Activated naive CD4-positive, alpha-beta T cell treated with Interleukin-2 at 50 U/mL for 16 hours (primary cell): ENCODE data around the gene PTCH1.

Experiments
- DNase-seq: peaks from one replicate; pipeline ENCODE4 v3.0.0-alpha.2; 2020

The PTCH1 gene

DNA sequence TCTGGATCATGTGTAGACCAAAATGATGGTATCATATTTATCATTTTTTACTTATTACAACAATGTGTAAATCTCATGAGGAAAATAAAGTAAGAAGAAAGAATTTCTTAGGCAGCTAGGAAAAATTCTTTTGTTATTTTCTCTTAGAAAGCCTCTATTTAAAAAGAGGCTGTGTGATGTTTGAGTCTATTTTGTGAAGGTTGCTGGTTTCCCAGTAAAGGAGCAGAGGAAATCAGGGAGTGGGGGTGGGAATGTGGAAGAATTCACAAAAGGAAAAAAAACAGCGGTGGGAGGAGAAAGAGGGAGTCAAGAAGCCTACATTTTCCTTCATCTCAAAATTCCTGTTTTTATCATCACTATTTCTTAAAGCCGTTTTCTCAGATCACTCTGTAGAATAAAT is 20.1 kb downstream of the PTCH1 start:
- DNase-seq = no peak

DNA sequence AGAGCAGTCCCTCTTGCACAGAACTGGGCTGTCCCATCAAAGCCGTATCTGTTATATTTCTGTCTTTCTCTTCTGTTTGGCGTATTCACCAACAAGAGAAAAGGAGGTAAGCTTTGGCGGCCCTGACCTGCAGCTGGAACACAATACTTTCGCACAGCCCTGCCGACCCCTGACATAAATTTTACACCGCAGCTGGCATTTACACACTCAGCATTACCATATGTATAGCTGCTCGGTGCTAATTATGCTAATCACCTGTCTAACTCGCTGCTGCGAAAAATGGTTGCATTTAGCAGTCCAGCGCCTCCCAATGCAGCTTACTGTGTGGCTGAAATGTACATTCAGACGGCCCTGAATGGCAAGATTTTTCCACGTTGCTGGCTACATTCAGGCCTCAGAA is 20.8 kb downstream of the PTCH1 start:
- DNase-seq = no peak

DNA sequence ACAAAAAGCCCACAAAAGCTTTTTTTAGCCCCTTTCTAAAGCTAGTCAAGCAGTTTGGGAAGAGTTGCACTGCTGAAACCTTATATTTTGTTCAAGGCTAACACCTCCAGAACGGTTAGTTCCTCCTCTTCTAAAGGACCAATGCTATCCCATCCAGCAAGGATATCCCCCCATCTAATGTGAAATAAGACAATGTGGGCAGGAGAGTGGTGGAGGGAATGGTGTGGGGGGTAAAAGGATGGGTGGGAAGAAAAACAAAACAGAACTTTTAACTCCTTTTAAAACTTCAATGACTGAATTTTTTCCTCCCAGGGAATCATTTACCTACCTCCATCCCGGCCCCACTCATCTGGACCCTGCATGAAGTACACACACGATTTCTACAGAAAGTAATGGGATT is 21.2 kb downstream of the PTCH1 start:
- DNase-seq = no peak

DNA sequence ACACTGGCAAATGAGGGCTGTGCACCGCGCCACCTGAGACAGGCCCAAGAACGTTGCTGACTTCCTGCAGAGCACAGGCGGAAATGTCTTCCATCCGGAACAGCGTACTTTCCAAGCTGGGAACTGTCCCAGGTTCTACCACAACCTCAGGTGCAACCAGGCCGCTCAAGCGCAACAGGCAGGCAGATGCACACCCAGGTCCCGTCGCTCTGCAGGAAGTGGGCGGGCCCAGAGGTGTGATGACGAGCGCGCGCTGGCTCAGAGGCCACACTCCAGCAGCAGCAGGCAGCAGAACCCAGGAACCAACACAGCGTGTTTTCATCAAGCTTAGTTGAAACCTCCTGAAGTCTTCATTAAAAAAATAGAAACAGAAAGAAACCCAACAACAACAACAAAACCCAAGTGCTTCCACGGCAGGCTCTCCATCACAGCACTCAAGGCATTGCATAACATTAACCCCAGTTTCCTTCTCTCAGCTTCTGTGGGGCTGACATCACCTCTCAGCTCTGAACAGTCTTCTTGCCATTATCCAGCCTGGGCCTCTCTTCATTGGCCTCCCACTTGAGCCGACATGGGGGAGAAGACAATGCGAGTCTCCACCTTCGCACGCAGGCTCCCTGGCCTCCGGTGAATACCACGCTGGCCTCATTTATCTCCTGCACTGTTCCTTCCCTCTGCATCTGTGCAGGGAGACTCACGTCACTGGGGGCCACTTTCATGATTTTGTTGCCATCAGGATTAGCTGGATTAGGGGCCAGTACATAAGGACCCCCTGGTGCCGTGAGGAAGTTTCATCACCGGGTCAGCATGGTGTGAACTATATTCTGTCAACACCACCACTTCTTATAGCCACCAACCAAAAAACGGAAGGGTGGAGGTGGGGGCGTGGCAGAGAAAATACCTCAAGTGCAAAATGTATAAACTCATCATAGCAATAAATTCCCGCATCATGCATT is 22.1 kb downstream of the PTCH1 start:
- DNase-seq = peak; percentile 82

DNA sequence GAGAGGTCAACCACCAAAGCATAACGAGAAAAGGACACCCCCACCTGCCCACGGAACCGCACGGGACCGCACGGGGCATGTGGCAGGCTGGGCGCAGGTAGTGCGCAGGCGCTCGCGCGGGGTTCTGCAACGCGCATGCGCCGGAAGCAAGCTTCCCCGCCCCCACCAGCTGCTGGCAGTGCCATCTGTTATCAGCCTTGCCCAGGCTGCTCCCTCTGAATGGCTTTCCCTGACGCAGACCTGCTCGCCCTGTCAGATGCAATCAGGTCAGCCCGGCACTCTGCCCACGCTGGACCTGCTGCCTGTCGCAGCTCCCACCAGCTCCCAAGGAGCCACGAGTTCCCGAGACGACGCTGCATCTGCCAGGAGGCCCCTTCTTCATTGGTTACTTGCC is 22.8 kb downstream of the PTCH1 start:
- DNase-seq = no peak

DNA sequence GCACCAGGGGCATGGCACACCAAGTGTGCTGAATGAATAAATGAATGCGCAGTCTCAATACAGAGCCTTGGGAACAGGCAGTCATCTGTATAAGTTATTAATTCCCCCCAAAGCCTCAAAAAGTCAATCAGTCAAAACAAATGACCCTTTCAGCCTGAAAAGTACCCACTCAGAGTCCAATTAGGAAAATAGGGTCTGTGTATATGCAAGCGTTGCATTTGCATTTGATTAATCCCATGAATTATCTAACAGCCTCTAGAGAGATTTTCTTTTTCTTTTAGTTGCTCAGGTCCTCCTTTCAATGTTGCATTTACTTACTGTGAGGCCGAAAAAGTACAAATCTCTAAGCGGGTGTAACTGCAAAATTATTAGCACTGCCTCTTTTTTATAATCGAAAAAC is 23.4 kb downstream of the PTCH1 start:
- DNase-seq = no peak

DNA sequence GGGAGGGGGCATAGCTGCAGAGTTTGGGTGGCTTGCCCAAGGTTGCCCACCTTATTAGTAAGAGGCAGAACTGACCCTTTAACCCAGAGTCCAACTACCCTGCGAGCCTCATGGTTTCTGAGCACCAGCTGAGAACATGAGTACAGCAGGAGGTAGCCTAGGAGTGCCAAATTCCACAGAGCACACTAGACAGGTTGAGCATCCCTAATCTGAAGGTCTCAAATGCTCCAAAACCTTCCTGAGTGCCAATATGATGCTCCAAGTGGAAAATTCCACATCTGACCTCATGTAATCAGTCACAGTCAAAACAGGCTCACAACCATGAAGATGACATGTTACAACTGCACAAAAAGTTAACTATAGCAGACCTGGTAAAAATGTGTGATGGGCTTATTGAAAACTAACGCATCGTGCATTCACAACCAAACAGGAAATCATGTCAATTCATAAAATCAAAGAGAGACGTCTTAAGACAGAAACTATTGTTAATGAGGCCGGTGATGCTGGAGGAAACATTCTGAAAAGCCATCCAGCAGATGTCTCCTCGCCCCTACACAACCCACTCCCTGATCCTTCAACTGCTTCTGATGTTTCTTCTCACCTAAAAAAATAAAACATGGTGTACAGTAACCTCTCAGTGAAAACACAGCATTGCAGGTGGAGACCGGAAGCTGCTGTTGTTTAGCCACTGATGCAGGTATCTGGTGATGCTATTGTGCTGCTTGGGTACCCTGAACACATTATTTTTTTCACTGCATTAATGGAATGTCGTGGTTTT is 25.0 kb downstream of the PTCH1 start:
- no peak for DNase-seq

DNA sequence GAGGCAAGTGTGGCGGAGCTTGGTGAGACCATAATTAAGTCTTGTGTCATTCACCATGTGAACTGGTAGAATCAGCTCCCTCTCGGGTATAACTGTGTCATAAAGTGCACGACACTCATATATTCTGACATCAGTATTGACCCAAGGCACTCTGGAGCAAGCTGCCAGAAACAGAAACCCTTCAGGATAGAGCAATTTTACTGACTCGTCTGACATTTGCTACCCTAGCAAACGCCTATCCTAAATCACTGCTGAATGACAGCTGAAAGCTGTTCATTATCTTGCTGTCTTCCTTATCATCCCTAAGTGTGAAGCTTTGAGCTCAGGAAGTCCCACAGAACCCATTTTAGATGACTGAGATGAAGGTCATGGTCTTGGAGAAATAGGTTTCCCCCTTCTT is 27.8 kb downstream of the PTCH1 start:
- DNase-seq = no peak

DNA sequence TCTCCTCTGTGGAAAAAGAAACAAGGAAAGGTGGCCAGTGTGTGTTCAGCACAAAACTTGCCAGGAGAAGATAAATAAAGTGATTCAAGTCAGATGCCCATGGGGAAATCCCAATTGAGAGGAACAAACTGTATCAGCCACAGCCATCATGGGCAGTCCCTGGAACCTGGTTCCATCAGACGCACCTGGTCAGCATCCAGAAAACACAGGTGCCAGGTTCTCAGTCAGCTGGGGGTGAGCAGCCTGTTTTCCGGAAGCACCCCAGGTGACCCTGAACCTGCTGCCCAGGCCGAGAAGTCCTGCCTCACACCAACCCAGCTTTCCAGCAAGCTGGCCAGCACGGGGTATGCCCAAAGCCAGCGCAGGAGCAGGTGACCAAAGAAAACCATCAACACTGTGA is 30.5 kb downstream of the PTCH1 start:
- no peak for DNase-seq

DNA sequence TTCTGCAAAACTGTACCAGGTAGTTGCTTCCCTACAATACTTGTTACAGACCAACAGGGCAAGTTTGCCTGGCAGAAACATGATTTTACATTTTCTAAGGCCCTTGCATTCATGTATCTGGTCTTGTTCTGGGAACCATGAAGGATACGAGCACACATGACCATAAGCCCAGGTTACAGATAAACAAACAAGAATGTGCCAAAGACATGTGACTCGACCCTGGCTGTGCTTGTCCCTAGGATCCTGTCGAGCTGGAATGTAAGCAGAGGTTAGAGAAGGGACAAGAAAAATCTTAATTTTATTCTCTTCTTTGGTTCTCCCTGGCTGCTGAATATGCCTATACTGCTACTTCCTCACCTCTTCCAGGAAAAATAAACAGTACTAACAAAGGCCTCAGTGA is 32.5 kb downstream of the PTCH1 start:
- no peak for DNase-seq

DNA sequence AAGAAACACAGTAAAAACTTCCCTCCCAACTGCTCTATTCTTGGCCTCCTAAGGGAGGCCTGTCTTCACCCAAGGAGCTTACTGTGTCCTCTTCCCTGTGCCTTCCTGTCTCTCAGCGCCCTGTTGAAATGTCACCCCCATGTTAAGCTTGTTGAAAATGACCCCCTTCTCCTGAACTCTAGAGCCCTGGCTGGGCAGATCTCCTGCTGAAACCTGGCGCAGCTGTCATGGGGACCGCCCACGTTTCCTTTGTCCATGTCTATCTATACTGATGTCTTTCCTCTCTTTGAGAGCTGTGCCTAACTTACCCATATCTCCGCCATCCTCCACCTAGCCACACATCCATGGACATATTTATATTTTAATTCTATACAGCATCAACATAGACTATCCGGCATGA is 33.3 kb downstream of the PTCH1 start:
- DNase-seq = no peak

DNA sequence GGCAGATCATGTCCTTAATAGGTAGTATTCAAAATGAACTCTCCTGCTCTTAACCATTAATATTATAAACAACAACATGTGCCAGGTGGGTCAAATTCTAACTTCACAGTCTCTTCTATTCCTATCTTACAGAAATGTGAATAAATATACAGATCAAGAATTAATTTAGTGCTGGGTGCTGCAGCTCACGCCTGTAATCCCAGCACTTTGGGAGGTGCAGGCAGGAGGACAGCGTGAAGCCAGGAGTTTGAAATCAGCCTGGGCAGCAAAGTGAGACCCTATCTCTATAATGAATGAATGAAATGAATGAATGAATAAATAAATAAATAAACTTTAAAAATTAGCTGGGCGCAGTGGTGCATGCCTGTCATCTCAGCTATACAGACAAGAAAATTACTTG is 34.1 kb downstream of the PTCH1 start:
- no peak for DNase-seq

DNA sequence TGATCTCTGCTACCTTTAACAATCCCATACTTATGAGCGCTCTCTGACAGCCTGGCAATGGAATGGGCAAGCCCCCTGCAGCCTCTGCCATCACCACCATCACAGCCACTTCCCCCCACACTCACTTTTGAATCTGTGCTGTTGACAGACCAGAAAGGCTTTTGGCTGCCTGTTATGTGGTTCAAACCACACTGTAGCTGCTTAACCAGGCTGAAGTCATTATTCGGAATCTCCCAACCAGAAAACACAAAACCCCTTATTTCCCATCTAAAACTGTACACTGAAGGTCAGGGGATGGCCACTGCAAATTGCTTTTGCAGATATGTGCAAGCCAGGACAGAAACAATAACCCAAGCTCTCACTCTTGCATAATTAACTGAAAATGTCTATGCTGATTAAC is 35.8 kb downstream of the PTCH1 start:
- DNase-seq = no peak

DNA sequence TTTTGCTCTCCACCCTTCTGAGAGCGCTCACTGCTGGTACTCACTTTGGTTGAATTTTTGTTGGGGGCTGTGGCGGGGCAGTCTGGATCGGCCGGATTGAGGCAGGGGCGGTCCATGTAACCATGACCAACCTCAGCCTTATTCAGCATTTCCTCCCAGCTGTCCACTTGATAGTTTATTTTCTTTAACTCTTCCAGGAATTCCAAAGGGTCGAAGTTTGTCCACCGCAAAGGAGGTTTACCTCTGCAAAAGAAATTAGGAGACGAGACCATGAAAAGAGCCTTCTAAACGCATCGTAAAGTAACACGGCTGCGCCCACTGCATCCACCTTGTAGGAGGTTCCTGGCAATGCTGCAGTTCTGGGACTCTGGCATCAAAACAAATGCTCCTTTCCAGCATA is 36.4 kb downstream of the PTCH1 start:
- no peak for DNase-seq

DNA sequence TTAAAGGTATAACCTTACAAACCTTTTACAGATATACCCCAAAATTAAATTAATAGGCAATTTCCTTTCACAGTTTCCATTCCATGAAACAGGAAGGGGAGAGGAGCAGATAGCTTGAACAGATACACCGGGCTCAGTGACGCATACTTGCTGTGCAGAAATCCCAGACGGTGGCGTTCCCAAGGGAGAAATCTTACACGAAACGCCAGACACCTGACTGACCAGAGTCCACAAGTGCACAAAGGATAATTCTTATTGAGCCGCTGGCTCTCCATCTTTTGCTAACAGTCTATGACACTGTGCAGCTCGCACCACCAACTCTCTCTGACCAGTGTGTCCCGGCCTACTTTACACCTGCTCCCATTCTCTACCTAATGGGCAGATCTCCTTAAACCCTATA is 37.4 kb downstream of the PTCH1 start:
- DNase-seq = no peak

DNA sequence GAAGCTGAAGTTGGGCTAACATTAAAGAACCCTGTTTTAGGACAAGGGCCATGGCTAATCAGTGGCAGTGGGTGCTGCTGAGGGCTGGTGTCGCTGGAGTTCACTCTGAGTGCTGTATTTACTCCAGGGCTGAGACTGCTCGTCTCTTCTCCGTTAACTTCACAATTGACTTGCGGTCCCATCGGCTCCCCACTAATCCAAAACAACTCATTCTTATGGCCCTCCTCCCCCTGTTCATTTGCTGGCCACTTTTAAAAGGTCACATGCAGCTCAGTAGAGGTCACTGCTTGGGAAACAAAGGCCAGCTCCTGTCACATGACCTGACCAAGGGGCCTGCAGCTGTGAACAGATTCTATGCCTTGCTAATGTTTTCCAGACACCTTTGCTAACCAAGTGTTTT is 38.4 kb downstream of the PTCH1 start:
- DNase-seq = no peak

DNA sequence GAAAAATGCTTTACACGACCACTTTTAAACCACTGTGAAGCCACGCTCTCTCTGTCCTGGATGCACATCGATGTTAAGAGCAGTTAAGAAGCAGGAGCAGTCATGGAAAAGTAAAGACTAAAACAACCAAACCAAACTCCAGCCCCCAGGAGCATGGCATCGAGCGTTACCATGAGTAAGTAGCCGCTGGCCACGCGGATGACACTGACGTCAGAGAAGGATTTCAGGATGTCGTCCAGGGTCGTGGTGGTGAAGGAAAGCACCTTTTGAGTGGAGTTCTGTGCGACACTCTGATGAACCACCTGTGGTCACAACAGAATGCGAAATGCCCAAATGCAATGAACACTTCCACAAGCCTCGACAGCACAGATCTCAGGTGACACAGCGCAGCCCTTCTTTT is 38.9 kb downstream of the PTCH1 start:
- DNase-seq = no peak

DNA sequence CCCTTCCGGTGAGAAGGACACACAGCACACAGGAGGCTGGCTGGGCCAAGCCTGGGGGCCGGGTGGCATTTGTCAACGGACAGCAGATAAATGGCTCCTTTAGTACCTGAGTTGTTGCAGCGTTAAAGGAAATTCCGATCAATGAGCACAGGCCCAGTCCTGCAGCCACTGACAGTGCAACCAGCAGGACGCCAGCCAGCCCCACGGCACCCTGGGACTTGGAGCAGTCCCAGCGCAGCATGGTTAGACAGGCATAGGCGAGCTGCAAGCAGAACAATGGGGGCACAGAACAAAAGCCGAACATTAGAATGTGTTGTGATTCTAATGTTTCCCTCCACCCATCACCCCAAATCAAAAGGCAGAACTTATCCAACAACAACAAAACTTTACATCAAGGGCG is 39.3 kb downstream of the PTCH1 start:
- DNase-seq = no peak

DNA sequence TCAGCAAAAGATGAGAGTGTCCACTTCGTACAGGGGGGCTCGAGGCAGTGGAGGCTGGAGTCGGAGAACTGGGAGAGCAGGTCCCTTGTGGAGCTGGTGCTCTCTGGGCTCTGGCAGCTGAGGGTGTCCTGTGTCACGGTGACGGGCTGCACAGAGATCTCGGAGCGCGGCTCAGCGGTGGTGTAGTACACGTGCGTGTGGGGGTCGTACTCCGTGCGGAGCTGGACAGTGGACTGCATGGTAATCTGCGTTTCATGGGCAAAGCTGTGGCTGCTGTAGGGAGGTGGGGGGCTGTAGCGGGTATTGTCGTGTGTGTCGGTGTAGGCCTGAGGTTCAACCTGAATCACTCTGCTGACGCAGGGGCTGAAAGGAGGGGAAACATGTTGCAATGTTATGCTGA is 48.0 kb downstream of the PTCH1 start:
- no peak for DNase-seq

DNA sequence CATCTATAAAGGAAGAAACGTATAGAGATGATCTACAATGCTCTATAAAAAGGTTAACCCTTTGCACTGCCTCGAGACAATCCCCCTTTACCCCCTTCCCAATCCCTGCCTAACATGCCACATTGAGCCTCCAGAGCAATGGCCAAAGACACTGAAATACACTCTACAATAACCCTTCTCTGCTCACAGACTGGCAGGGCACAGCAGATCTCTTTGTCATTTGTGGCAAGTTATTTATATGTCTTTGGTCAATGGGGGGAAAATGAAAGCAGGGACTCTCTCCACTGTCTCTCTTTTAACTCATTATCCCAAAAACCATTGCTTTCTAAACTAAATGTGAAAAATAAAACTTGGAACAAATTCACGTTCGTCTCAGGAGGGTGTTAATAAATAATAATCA is 51.7 kb downstream of the PTCH1 start:
- DNase-seq = no peak

DNA sequence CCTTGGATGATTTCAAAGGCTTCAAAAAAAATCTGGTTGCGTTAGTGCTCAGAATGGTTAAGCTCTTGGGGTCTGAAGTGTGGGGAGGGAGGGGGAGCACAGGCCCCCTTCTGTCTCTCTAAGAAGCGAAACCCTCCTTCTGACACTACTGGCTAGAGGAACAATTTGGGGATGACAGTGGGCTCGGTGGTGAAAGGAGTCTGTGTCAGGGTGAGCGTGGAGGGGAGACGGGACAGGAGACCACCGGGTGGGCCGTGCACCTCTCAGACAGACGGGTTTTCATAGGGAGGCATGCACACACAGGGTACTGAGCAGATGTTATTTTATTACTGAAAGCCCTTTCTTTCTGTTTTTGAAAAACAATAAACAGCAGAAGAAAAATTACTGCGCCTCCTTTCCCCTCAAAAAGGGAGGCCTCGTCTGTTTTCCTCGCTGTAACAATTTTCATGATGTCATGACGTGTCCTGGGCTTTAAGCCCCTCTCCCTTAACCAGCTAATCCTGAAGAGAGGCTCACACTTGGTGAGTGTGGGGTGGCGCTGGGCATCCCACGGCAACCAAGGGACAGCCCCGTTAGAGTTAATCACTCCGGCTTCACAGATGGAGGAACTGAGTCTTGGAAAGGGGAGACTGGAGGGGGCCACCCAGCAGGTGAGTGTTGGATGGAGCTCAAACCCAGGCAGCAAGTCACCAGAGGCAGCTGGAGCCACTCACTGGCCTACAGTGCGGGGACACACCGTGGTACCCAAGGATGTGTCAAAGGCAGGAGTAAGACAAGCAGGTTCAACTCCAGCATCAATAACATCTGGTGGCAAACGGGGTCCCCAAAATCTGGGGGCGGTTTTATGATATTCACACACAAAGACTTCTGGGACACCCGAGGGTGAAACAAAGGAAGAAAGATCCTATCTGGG is 53.4 kb downstream of the PTCH1 start:
- DNase-seq = no peak

DNA sequence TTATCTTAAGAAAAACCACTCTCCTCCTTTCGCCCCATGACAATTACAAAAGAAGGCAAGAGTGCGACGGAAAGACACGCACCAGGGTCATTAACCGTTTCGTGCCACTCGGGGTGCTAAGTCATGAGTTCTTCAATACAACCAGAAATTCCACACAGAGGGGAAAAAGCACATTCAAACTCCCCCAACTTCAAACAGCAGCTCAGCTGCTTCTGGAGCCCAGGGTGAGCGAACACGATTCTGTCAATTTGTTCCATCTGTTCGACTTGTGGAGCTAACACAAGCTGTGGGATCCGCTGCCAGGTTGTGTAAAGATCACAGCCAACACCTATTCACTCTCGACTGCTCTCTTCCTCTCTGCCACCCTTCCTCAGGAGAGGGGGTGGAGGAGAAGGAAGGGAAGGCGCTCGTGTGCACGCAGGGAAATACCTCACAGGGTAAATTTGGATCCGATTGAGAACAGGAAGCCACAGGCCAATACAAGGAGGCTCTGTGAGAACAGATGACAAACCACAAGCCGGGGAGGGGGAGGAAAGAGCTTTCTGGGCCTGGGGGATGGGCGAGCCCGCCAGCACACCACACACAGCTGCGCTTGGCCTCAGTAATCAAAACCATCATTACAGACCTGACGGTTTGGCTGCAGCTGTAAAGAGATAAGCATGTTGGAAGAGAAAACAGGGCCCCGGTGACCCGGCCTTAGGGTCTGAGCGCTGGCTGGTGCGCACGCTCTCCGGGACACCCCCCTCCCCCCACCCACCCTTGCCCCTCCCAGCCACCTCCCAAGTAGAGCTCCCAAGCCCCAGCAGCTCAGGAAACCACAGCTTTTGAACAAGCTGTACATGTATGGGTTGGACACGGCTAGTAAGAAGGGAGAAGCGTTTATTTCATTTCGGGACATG is 54.3 kb downstream of the PTCH1 start:
- DNase-seq = peak; percentile 71
